Measurements from ENCODE around the gene TRAF3IP3. TPM values are rescaled to one million over a fixed set of nuclear protein-coding genes. Genes with fewer than 3 reads are reported as not detected.
A peak's percentile ranks its signal among the peaks of the same experiment; 100 is the strongest.
"Not testable (repeated sequence)": the region's sequence is repeated elsewhere in the genome, so short reads cannot be mapped to it uniquely, and the experiment has no call there.

The TRAF3IP3 gene
- total RNA-seq, 3 donors from 2014 or later, result 3.6 to 4.6 (median 4.4) TPM

DNA sequence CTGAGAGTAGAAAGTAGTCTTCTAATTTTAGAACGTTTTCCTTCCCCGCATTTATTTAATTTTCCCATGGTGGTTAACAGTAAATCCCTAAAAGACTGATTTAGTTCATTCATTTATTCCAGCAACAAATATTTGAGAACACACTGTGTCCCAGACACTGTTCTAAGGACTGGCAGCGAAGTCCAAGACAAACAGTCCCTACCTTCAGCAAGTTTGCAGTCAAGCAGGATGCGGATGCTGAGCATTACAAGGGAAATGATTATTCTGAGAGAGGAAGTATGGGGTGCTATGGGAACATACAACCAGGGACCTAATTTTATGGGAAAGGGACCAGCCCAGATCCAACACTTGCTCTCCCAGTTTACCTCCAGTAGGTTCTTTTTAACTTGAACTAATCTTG lies 29.7 kb downstream of the TRAF3IP3 start:
- TF ChIP-seq POLR2AphosphoS5 (IDR thresholded peaks at IDR 0.05) (no peak), CTCF (IDR thresholded peaks at IDR 0.05) (no peak), POLR2A (IDR thresholded peaks at IDR 0.05) (no peak)
- no peak for DNase-seq (ENCODE audit: low spot score in 2 of 2)
- H3K4me3 ChIP-seq, result no peak overlapping the region
- H3K9me3 ChIP-seq, result no peaks in the 10 kb centered on the region
- no peaks in the 10 kb centered on the region for H3K27me3 ChIP-seq
- no peaks in the 10 kb centered on the region for H3K36me3 ChIP-seq
- peak overlapping the region; percentile 83 to 92 for H3K27ac ChIP-seq
- intact Hi-C loops (cut with DNase I; ENCODE audit: low total_unique reads), result loop anchor here (10.0 kb wide), 1 partner anchor 1479 kb away; no protein-coding TSS in a partner anchor
- peaks cover 0 to 17% of the 10 kb centered on the region in 2 donors for H3K4me1 ChIP-seq

- Histone ChIP-seq H3K4me3 (no peak overlapping the region), H3K9me3 (no peaks in the 10 kb centered on the region), H3K27me3 (no peaks in the 10 kb centered on the region), H3K4me1 (peaks cover 0 to 17% of the 10 kb centered on the region in 2 donors), H3K27ac (peak overlapping the region; percentile 83 to 89), H3K36me3 (no peaks in the 10 kb centered on the region)
- intact Hi-C loops (cut with DNase I; ENCODE audit: low total_unique reads), result loop anchor here (10.0 kb wide), 1 partner anchor 1479 kb away; no protein-coding TSS in a partner anchor
- no peak for DNase-seq (ENCODE audit: low spot score in 2 of 2)
- TF ChIP-seq POLR2AphosphoS5 (IDR thresholded peaks at IDR 0.05), result no peak
- TF ChIP-seq CTCF (IDR thresholded peaks at IDR 0.05), result no peak
- no peak for TF ChIP-seq POLR2A (IDR thresholded peaks at IDR 0.05)
Observed at GRCh38 chr1:209786146-209786545, 30.3 kb downstream of the TRAF3IP3 start.

DNA sequence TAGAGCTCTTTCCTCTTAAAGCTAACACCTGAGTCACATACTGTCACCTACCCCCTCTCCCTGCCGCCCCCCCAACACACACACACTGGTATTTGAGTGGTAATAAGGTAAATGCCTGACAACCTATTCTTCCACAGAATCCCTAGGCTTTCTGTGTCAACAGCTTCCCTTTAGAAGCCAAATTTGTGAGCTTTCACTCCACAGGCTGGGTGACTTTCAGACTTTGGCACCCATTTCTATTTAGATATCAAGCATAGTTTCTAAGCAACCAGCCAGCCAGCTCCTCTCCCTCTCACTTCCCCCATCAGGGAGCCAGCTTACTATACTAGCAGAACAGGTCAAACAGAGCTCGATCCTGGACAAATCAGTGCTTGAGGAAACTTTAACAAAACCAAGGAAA lies 31.7 kb downstream of the TRAF3IP3 start:
- Histone ChIP-seq H3K9me3 (no peaks in the 10 kb centered on the region), H3K36me3 (no peaks in the 10 kb centered on the region), H3K27ac (peak overlapping the region; percentile 83 to 89), H3K27me3 (no peaks in the 10 kb centered on the region), H3K4me3 (no peak overlapping the region), H3K4me1 (peaks cover 0 to 17% of the 10 kb centered on the region in 2 donors)
- no peak for TF ChIP-seq POLR2A (IDR thresholded peaks at IDR 0.05)
- peak in 2 of 3 donors; percentile 14 to 49 for TF ChIP-seq POLR2AphosphoS5 (IDR thresholded peaks at IDR 0.05)
- intact Hi-C loops (cut with DNase I; ENCODE audit: low total_unique reads), result loop anchor here (10.0 kb wide), 1 partner anchor 1477 kb away; no protein-coding TSS in a partner anchor
- DNase-seq (ENCODE audit: low spot score in 2 of 2), result peak in 1 of 2 donors; percentile 85

DNA sequence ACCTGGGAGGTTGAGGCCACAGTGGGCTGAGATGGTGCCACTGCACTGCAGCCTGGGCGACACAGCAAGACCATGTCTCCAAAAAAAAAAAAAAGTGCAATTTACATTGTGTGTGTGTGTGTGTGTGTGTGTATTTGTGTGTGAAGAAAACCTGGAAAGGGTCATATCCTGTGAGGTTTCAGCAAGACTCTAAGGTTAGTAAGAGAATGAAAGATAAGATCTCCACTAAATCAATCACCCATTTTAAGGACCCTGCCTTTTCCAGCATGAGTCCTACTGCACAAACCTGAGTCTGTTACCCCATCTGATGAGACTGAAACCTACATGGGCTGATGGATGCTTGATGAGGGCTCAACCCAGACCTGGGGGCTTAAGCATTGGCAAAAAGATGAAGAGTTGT lies 33.4 kb downstream of the TRAF3IP3 start:
- peaks cover 0 to 9% of the 10 kb centered on the region in 2 donors for H3K4me1 ChIP-seq
- intact Hi-C loops (cut with DNase I; ENCODE audit: low total_unique reads), result loop anchor here (10.0 kb wide), 1 partner anchor 1476 kb away; no protein-coding TSS in a partner anchor

DNA sequence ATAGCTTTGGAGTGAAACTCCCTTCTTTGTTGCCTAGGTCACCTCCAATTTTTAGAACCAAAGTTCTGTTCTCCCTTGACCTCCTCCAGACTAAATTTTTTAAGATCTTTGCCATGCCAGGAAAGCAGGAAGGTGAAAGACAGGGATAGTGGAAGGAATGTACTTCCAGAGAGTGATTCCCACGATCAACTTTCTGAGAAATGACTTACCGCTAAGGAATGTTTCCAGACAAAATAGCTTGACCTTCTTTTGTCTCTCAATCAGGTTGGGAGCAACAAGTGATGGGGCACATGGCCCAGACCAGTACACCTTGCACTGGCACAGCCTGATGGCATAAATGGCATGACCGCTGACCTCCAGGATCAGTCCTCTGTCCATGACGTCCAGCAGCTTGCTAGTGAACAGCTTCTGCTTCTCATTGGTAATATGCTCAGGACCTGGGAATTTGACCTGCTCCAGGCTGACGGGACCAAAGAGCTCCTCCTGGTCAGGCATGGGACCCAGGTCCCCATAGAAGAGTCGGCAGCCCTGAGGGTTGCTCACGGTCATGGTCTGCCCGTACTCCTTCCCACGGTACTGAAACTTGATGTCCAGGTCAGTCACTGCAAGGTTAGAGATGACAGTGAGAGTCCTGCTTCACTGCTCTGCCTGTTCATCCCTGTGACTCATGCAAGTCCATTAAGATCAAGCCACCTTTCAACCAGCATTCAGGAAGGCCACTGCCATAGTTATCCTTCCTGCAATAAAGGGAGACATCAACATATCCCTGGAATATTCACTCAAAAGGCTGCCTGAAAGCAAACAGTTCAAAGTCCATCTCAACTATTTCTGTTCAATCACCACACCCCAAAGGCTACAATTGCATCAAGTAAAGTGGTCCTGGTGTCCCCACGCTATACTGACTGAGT lies 34.7 kb downstream of the TRAF3IP3 start:
- peaks cover 0 to 9% of the 10 kb centered on the region in 2 donors for H3K4me1 ChIP-seq
- intact Hi-C loops (cut with DNase I; ENCODE audit: low total_unique reads), result no loop called here
- no peaks in the 10 kb centered on the region for H3K9me3 ChIP-seq
- no peak for DNase-seq (ENCODE audit: low spot score in 2 of 2)
- H3K36me3 ChIP-seq, result no peaks in the 10 kb centered on the region
- TF ChIP-seq CTCF (IDR thresholded peaks at IDR 0.05), result no peak
- TF ChIP-seq POLR2A (IDR thresholded peaks at IDR 0.05), result no peak
- TF ChIP-seq POLR2AphosphoS5 (IDR thresholded peaks at IDR 0.05), result no peak
- H3K27ac ChIP-seq, result no peak overlapping the region
- no peak overlapping the region for H3K4me3 ChIP-seq
- no peaks in the 10 kb centered on the region for H3K27me3 ChIP-seq

More for the DNA sequence above, 33.4 kb downstream of the TRAF3IP3 start:
- Histone ChIP-seq H3K9me3 (no peaks in the 10 kb centered on the region), H3K27ac (peak overlapping the region in 1 of 2 donors; percentile 83), H3K27me3 (no peaks in the 10 kb centered on the region), H3K36me3 (no peaks in the 10 kb centered on the region), H3K4me3 (no peak overlapping the region)
- TF ChIP-seq POLR2AphosphoS5 (IDR thresholded peaks at IDR 0.05), result no peak
- TF ChIP-seq POLR2A (IDR thresholded peaks at IDR 0.05), result no peak
- no peak for DNase-seq (ENCODE audit: low spot score in 2 of 2)

DNA sequence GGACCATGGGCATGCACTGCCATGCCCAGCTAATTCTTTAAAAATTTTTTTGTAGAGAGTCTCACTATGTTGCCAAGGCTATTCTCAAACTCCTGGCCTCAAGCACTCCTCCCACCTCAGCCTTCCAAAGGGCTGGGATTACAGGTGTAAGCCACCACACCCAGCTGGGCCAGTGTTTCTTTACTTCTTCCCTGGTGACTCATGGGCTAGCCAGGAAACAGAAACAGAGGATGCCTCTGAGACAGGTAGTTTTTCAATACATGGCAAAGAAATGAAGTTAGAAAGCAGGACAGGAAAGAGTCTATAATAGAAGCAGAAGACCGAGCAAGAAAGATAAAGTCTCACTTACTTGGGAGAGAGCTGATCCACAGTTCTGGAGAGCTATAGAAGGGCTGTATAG lies 36.1 kb downstream of the TRAF3IP3 start:
- Histone ChIP-seq H3K27ac (peak overlapping the region in 1 of 2 donors; percentile 21), H3K4me3 (no peak overlapping the region), H3K9me3 (no peaks in the 10 kb centered on the region), H3K4me1 (peaks cover 0 to 6% of the 10 kb centered on the region in 2 donors), H3K27me3 (no peaks in the 10 kb centered on the region), H3K36me3 (no peaks in the 10 kb centered on the region)
- no peak for DNase-seq (ENCODE audit: low spot score in 2 of 2)
- TF ChIP-seq POLR2AphosphoS5 (IDR thresholded peaks at IDR 0.05), result no peak
- TF ChIP-seq POLR2A (IDR thresholded peaks at IDR 0.05), result no peak
- no peak for TF ChIP-seq CTCF (IDR thresholded peaks at IDR 0.05)
- intact Hi-C loops (cut with DNase I; ENCODE audit: low total_unique reads), result no loop called here

DNA sequence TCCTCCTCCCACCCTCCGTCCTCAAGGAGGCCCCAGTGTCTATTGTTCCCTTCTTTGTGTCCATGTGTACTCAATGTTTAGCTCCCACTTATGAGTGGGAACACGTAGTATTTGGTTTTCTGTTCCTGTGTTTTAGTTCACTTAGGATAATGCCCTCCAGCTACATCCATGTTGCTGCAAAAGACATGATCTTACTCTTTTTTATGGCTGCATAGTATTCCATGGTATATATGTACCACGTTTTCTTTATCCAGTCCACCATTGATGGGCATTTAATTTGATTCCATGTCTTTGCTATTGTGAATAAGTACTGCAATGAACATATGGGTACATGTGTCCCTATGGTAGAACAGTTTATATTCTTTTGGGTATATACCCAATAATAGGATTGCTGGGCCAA lies 37.9 kb downstream of the TRAF3IP3 start:
- H3K27ac ChIP-seq; intact Hi-C loops (cut with DNase I; ENCODE audit: low total_unique reads); H3K27me3 ChIP-seq; H3K4me3 ChIP-seq; H3K9me3 ChIP-seq; H3K36me3 ChIP-seq; DNase-seq (ENCODE audit: low spot score in 2 of 2); H3K4me1 ChIP-seq: not testable (repeated sequence)
